HCT116 (cell line): ENCODE measurements around the gene STXBP5L. TPM values are rescaled to one million over a fixed set of nuclear protein-coding genes. Genes with fewer than 3 reads are reported as not detected.

ENCODE experiments used
- ATAC-seq: fragments of 200-7000 bp; cut with Tn5 transposase; 2 replicates; pipeline ENCODE4 v1.9.1; 2020; ENCODE audit warnings: mild to moderate bottlenecking, moderate library complexity
- BruUV-seq: library from RNA; stranded (reverse); fragments of 400-500 nt; replicated peaks from 2 replicates; lab custom pipeline; 2021; lab: Mats Ljungman, UMichigan
- CTCF ChIA-PET: fragments of 300-600 bp; sonication (Branson Sonifier 250); formaldehyde crosslinking; loops from one replicate; lab custom pipeline; 2021; ENCODE audit warnings: antibody characterized with exemption; lab: Charles Lee
- POLR2A ChIA-PET: fragments of 300-600, 350-600 bp; sonication (Branson Sonifier 250); formaldehyde crosslinking; loops from one replicate; lab custom pipeline; 2021; ENCODE audit warnings: antibody characterized with exemption; lab: Charles Lee
- RAD21 ChIA-PET, 2 experiments: fragments of 300-600 bp; sonication (Branson Sonifier 250); formaldehyde crosslinking; loops; one replicate each; lab custom pipeline; 2023; ENCODE audit warnings: low total read pairs in 2 of 2; ENCODE audit not compliant: uncharacterized antibody in 2 of 2, unreplicated experiment in 2 of 2, low non-redundant PET in 1 of 2; lab: Charles Lee
- DNase-seq: peaks from one replicate; pipeline ENCODE4 v3.0.0-alpha.2; 2010; ENCODE audit warnings: low read depth, low spot score
- H2AFZ ChIP-seq: fragments of 200-600 bp; shearing (Covaris generic), sonication (generic); 2 replicates; pipeline ENCODE4 v1.6.1; 2017; ENCODE audit warnings: low read depth, mixed run types, mixed read lengths, antibody characterized with exemption, low read length; ENCODE audit not compliant: poor library complexity, severe bottlenecking
- H3K27ac ChIP-seq: 2 replicates; pipeline ENCODE4 v1.5.1; 2012; ENCODE audit warnings: low read depth, low read length
- H3K27me3 ChIP-seq: fragments of 200-600 bp; sonication (generic); 2 replicates; pipeline ENCODE4 v1.6.1; 2016; ENCODE audit warnings: mixed run types, low read length, mixed read lengths; ENCODE audit not compliant: insufficient read depth
- H3K36me3 ChIP-seq, 2 experiments: fragments of 200-500 bp in 1 of 2; fragments of 200-600 bp in 1 of 2; sonication (Bioruptor generic) in 1 of 2; sonication (generic) in 1 of 2; 2 replicates each; pipeline versions ENCODE4 v1.5.1 to v1.6.1; 2014 to 2016; ENCODE audit warnings: low read length in 2 of 2, inconsistent platforms in 1 of 2, mixed read lengths in 1 of 2, mixed run types in 1 of 2; ENCODE audit not compliant: insufficient read depth in 2 of 2, control insufficient read depth in 1 of 2
- H3K4me1 ChIP-seq, 2 experiments: fragments of 200-600 bp in 1 of 2; sonication (generic) in 1 of 2; 2 replicates each; pipeline versions ENCODE4 v1.5.1 to v1.6.1; 2012 to 2017; ENCODE audit warnings: low read length in 2 of 2, inconsistent platforms in 1 of 2, mild to moderate bottlenecking in 1 of 2, mixed read lengths in 1 of 2, mixed run types in 1 of 2, moderate library complexity in 1 of 2; ENCODE audit not compliant: insufficient read depth in 2 of 2, control insufficient read depth in 1 of 2
- H3K4me2 ChIP-seq: fragments of 200-600 bp; sonication (generic); 2 replicates; pipeline ENCODE4 v1.6.1; 2017; ENCODE audit warnings: mixed run types, low read length, mixed read lengths
- H3K4me3 ChIP-seq, 2 experiments: fragments of 200-600 bp in 1 of 2; sonication (generic) in 1 of 2; replicated peaks in 1 of 2; 2 replicates each; pipeline ENCODE4 v1.5.1; 2011 to 2016; ENCODE audit warnings: low read length in 2 of 2, control low read depth in 1 of 2, low read depth in 1 of 2, mild to moderate bottlenecking in 1 of 2, mixed read lengths in 1 of 2, mixed run types in 1 of 2
- H3K79me2 ChIP-seq: fragments of 200-600 bp; sonication (generic); 2 replicates; pipeline ENCODE4 v1.6.1; 2017; ENCODE audit warnings: mild to moderate bottlenecking, mixed run types, low read length, moderate library complexity, mixed read lengths; ENCODE audit not compliant: insufficient read depth
- H3K9ac ChIP-seq: fragments of 200-600 bp; sonication (generic); 2 replicates; pipeline ENCODE4 v1.6.1; 2016; ENCODE audit warnings: low read length, mixed read lengths
- H3K9me2 ChIP-seq: fragments of 200-600 bp; sonication (generic), shearing (Covaris generic); 2 replicates; pipeline ENCODE4 v1.6.1; 2017; ENCODE audit warnings: mixed run types, mild to moderate bottlenecking, moderate library complexity; ENCODE audit not compliant: insufficient read depth
- H3K9me3 ChIP-seq, 2 experiments: fragments of 200-500 bp in 1 of 2; fragments of 200-600 bp in 1 of 2; sonication (Bioruptor generic) in 1 of 2; sonication (generic) in 1 of 2; 2 replicates each; pipeline ENCODE4 v1.6.1; 2014 to 2017; ENCODE audit warnings: low read length in 2 of 2, mixed read lengths in 2 of 2, inconsistent platforms in 1 of 2, low read depth in 1 of 2, mild to moderate bottlenecking in 1 of 2, mixed run types in 1 of 2, moderate library complexity in 1 of 2; ENCODE audit not compliant: control insufficient read depth in 1 of 2, insufficient read depth in 1 of 2
- H4K20me1 ChIP-seq: fragments of 200-600 bp; sonication (generic), shearing (Covaris generic); 2 replicates; pipeline ENCODE4 v1.6.1; 2017; ENCODE audit warnings: mixed run types, mild to moderate bottlenecking, moderate library complexity; ENCODE audit not compliant: insufficient read depth
- CBX3 ChIP-seq: IDR thresholded peaks from 2 replicates; pipeline ENCODE4 v1.6.1; 2012; ENCODE audit warnings: low read depth
- EGR1 ChIP-seq: IDR thresholded peaks from 2 replicates; pipeline ENCODE4 v1.6.1; 2012; ENCODE audit warnings: low read depth
- EZH2 ChIP-seq: fragments of 200-600 bp; sonication (generic); IDR thresholded peaks from 2 replicates; pipeline ENCODE4 v1.6.1; 2017; ENCODE audit warnings: antibody characterized with exemption, mixed run types
- FOSL1 ChIP-seq: IDR thresholded peaks from 2 replicates; pipeline ENCODE4 v1.6.1; 2012; ENCODE audit warnings: low read depth
- JUND ChIP-seq: IDR thresholded peaks from 2 replicates; pipeline ENCODE4 v1.6.1; 2012
- POLR2AphosphoS5 ChIP-seq: IDR thresholded peaks from 2 replicates; pipeline ENCODE4 v1.6.1; 2011; ENCODE audit warnings: mild to moderate bottlenecking, low read depth, low read length, moderate library complexity
- SIN3A ChIP-seq: IDR thresholded peaks from 2 replicates; pipeline ENCODE4 v1.6.1; 2012; ENCODE audit warnings: low read depth
- SP1 ChIP-seq: IDR thresholded peaks from 2 replicates; pipeline ENCODE4 v1.6.1; 2012; ENCODE audit warnings: low read depth
- SRF ChIP-seq: IDR thresholded peaks from 2 replicates; pipeline ENCODE4 v1.6.1; 2012; ENCODE audit warnings: low read depth
- ZFX ChIP-seq: fragments of 450-650 bp; IDR thresholded peaks from 2 replicates; pipeline ENCODE4 v1.6.1; 2017
- ZNF274 ChIP-seq: fragments of 200-500 bp; sonication (Bioruptor generic); IDR thresholded peaks from 2 replicates; pipeline ENCODE4 v1.6.1; 2014; ENCODE audit warnings: mild to moderate bottlenecking, low read depth, low read length, inconsistent platforms
- intact Hi-C: fragments of 100-400 bp; cut with micrococcal nuclease; formaldehyde crosslinking; loops from 2 replicates; pipeline ENCODE4 v1.10.0; 2022
- total RNA-seq: library from RNA; stranded (reverse); gene quantifications from one replicate; pipeline ENCODE4 v1.2.1, GENCODE V29; 2021; ENCODE audit not compliant: unreplicated experiment
- TF ChIP-seq, protein P1 (sequence below): IDR thresholded peaks from 2 replicates; pipeline ENCODE4 v1.6.1; 2011; ENCODE audit warnings: mild to moderate bottlenecking, low read length, moderate library complexity; ENCODE audit not compliant: insufficient replicate concordance; ENCODE audit errors: extremely low read depth
- TF ChIP-seq, protein P2 (sequence below): IDR thresholded peaks from 2 replicates; pipeline ENCODE4 v1.6.1; 2012; ENCODE audit warnings: low read depth
- TF ChIP-seq, protein P3 (sequence below): IDR thresholded peaks from 2 replicates; pipeline ENCODE4 v1.6.1; 2012
- TF ChIP-seq, protein P4 (sequence below): IDR thresholded peaks from 2 replicates; pipeline ENCODE4 v1.6.1; 2012

STXBP5L gene
- total RNA-seq, 1 experiment from 2014 or later, result not detected

DNA sequence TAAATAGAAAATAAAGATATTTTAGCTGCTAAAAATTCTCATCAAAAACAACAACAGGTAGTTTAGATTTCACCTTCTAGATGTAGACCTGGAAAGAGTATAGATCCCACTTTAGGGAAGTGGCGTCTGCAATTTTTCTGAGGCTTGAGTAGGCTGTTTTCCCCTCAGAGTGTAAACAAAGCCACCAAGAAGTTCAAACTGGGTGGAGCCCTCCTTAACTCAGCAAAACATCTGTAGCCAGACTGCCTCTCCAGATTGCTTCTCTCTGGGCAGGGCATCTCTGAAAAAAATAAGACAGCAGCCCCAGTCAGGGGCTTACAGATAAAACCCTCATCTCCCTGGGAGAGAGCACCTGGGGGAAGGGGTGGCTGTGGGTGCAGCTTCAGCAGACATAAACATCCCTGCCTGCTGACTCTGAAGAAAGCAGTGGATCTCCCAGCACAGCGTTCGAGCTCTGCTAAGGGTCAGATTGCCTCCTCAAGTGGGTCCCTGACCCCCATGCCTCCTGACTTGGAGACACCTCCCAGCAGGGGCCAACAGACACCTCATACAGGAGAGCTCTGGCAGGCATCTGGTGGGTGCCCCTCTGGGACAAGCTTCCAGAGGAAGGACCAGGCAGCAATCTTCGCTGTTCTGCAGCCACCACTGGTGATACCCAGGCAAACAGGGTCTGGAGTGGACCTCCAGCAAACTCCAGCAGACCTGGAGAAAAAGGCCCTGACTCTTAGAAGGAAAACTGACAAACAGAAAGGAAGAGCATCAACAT lies 259.6 kb downstream of the STXBP5L start:
- H3K27ac ChIP-seq, result no peak overlapping the region
- DNase-seq, result no peak

More for the DNA sequence above, 259.6 kb downstream of the STXBP5L start:
- Histone ChIP-seq H4K20me1 (no peaks in the 10 kb centered on the region), H3K4me3 (no peak overlapping the region), H3K36me3 (no peaks in the 10 kb centered on the region), H3K9ac (no peak overlapping the region), H2AFZ (no peak overlapping the region), H3K79me2 (no peaks in the 10 kb centered on the region), H3K9me3 (no peaks in the 10 kb centered on the region), H3K27me3 (no peaks in the 10 kb centered on the region), H3K9me2 (no peaks in the 10 kb centered on the region), H3K4me1 (peaks cover 10 to 18% of the 10 kb centered on the region in 2 experiments; a peak in 3 of 4 replicates), H3K4me2 (no peak overlapping the region)
- ChIA-PET CTCF (no interaction called here), RAD21 (no interaction called here), POLR2A (interaction anchor here (1.2 kb wide), 1 partner anchor 20 kb away, joined by 4 read pairs; no protein-coding TSS in a partner anchor)
- no peak for ATAC-seq
- no TSS peak for BruUV-seq
- TF ChIP-seq ZFX, result no peak
- TF ChIP-seq SP1, result no peak
- TF ChIP-seq CBX3, result no peak
- TF ChIP-seq, protein P1, sequence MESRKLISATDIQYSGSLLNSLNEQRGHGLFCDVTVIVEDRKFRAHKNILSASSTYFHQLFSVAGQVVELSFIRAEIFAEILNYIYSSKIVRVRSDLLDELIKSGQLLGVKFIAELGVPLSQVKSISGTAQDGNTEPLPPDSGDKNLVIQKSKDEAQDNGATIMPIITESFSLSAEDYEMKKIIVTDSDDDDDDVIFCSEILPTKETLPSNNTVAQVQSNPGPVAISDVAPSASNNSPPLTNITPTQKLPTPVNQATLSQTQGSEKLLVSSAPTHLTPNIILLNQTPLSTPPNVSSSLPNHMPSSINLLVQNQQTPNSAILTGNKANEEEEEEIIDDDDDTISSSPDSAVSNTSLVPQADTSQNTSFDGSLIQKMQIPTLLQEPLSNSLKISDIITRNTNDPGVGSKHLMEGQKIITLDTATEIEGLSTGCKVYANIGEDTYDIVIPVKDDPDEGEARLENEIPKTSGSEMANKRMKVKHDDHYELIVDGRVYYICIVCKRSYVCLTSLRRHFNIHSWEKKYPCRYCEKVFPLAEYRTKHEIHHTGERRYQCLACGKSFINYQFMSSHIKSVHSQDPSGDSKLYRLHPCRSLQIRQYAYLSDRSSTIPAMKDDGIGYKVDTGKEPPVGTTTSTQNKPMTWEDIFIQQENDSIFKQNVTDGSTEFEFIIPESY, result no peak
- no peak for TF ChIP-seq EZH2
- TF ChIP-seq JUND, result no peak
- TF ChIP-seq ZNF274, result no peak
- TF ChIP-seq POLR2AphosphoS5, result no peak
- TF ChIP-seq SIN3A, result no peak
- TF ChIP-seq, protein P2, sequence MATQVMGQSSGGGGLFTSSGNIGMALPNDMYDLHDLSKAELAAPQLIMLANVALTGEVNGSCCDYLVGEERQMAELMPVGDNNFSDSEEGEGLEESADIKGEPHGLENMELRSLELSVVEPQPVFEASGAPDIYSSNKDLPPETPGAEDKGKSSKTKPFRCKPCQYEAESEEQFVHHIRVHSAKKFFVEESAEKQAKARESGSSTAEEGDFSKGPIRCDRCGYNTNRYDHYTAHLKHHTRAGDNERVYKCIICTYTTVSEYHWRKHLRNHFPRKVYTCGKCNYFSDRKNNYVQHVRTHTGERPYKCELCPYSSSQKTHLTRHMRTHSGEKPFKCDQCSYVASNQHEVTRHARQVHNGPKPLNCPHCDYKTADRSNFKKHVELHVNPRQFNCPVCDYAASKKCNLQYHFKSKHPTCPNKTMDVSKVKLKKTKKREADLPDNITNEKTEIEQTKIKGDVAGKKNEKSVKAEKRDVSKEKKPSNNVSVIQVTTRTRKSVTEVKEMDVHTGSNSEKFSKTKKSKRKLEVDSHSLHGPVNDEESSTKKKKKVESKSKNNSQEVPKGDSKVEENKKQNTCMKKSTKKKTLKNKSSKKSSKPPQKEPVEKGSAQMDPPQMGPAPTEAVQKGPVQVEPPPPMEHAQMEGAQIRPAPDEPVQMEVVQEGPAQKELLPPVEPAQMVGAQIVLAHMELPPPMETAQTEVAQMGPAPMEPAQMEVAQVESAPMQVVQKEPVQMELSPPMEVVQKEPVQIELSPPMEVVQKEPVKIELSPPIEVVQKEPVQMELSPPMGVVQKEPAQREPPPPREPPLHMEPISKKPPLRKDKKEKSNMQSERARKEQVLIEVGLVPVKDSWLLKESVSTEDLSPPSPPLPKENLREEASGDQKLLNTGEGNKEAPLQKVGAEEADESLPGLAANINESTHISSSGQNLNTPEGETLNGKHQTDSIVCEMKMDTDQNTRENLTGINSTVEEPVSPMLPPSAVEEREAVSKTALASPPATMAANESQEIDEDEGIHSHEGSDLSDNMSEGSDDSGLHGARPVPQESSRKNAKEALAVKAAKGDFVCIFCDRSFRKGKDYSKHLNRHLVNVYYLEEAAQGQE, result no peak
- no peak for TF ChIP-seq SRF
- TF ChIP-seq, protein P3, sequence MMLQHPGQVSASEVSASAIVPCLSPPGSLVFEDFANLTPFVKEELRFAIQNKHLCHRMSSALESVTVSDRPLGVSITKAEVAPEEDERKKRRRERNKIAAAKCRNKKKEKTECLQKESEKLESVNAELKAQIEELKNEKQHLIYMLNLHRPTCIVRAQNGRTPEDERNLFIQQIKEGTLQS, result no peak
- no peak for TF ChIP-seq FOSL1
- no peak for TF ChIP-seq EGR1
- TF ChIP-seq, protein P4, sequence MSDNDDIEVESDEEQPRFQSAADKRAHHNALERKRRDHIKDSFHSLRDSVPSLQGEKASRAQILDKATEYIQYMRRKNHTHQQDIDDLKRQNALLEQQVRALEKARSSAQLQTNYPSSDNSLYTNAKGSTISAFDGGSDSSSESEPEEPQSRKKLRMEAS, result no peak
- intact Hi-C loops, result no loop called here
